Liver (tissue), 9 donors: Measurements from ENCODE around the gene HCFC1R1. TPM values are rescaled to one million over a fixed set of nuclear protein-coding genes. Genes with fewer than 3 reads are reported as not detected.

Experiments
- DNase-seq: peaks from one replicate; pipeline ENCODE4 v3.0.0-alpha.2; 2017; ENCODE audit warnings: low spot score
- H3K27ac ChIP-seq, 2 donors: one replicate each; pipeline ENCODE4 v1.7.0; 2013; ENCODE audit warnings: inconsistent platforms in 2 of 2, low read length in 2 of 2, control low read depth in 1 of 2, low read depth in 1 of 2, mild to moderate bottlenecking in 1 of 2
- H3K27me3 ChIP-seq, 4 donors: one replicate each; pipeline versions ENCODE4 v1.6.1 to v1.7.0; 2013; ENCODE audit warnings: low read length in 3 of 4, inconsistent platforms in 1 of 4, mild to moderate bottlenecking in 1 of 4, moderate library complexity in 1 of 4; ENCODE audit not compliant: control insufficient read depth in 4 of 4, insufficient read depth in 4 of 4
- H3K36me3 ChIP-seq, 4 donors: one replicate each; pipeline versions ENCODE4 v1.6.1 to v1.7.0; 2013; ENCODE audit warnings: low read length in 3 of 4, mild to moderate bottlenecking in 3 of 4, low read depth in 1 of 4, moderate library complexity in 1 of 4; ENCODE audit not compliant: control insufficient read depth in 4 of 4, insufficient read depth in 3 of 4
- H3K4me1 ChIP-seq, 4 donors: one replicate each; pipeline versions ENCODE4 v1.6.1 to v1.7.0; 2013; ENCODE audit warnings: low read length in 3 of 4, mild to moderate bottlenecking in 3 of 4, moderate library complexity in 1 of 4; ENCODE audit not compliant: control insufficient read depth in 4 of 4, insufficient read depth in 4 of 4
- H3K4me3 ChIP-seq, 3 donors: one replicate each; pipeline versions ENCODE4 v1.6.1 to v1.7.0; 2013; ENCODE audit warnings: low read length in 3 of 3, control low read depth in 1 of 3, low read depth in 1 of 3, mild to moderate bottlenecking in 1 of 3
- H3K9ac ChIP-seq, 2 donors: one replicate each; pipeline ENCODE4 v1.7.0; 2013; ENCODE audit warnings: low read length in 2 of 2, mild to moderate bottlenecking in 2 of 2, moderate library complexity in 2 of 2, control low read depth in 1 of 2, low read depth in 1 of 2
- H3K9me3 ChIP-seq, 4 donors: one replicate each; pipeline versions ENCODE4 v1.6.1 to v1.7.0; 2013; ENCODE audit warnings: low read length in 3 of 4; ENCODE audit not compliant: control insufficient read depth in 4 of 4
- EGR1 ChIP-seq, 2 donors: IDR thresholded peaks; 2 replicates each; pipeline ENCODE4 v1.6.1; 2016 to 2018; ENCODE audit warnings: antibody characterized with exemption in 2 of 2, low read depth in 2 of 2
- GABPA ChIP-seq, 2 donors: IDR thresholded peaks in 1 of 2; conservative IDR thresholded peaks in 1 of 2; 2 replicates each; pipeline ENCODE4 v1.6.1; 2016; ENCODE audit warnings: antibody characterized with exemption in 2 of 2, mild to moderate bottlenecking in 1 of 2, moderate library complexity in 1 of 2
- HNF4G ChIP-seq: IDR thresholded peaks from 2 replicates; pipeline ENCODE4 v1.6.1; 2016; ENCODE audit warnings: antibody characterized with exemption
- JUND ChIP-seq, 2 donors: IDR thresholded peaks; 2 replicates each; pipeline ENCODE4 v1.6.1; 2016; ENCODE audit warnings: antibody characterized with exemption in 2 of 2
- NR2F2 ChIP-seq: IDR thresholded peaks from 2 replicates; pipeline ENCODE4 v1.6.1; 2016; ENCODE audit warnings: antibody characterized with exemption
- RAD21 ChIP-seq, 2 donors: IDR thresholded peaks; 2 replicates each; pipeline ENCODE4 v1.6.1; 2016; ENCODE audit warnings: antibody characterized with exemption in 2 of 2, mild to moderate bottlenecking in 2 of 2
- RXRA ChIP-seq, 2 donors: IDR thresholded peaks; 2 replicates each; pipeline ENCODE4 v1.6.1; 2017 to 2018; ENCODE audit warnings: antibody characterized with exemption in 2 of 2, mild to moderate bottlenecking in 1 of 2
- SP1 ChIP-seq: IDR thresholded peaks from 2 replicates; pipeline ENCODE4 v1.6.1; 2018; ENCODE audit warnings: antibody characterized with exemption, mild to moderate bottlenecking
- WGBS: extraction: QIAGEN DNeasy Blood & Tissue Kit; methylation state at CpG from one replicate; pipeline ENCODE4 v1.1.7; 2013; 5-methylcytosine and 5-hydroxymethylcytosine counted together
- polyA plus RNA-seq, 2 donors: library from polyadenylated mRNA; stranded (reverse) in 1 of 2; unstranded in 1 of 2; fragments of 200-250 nt in 1 of 2; fragments of >200 nt in 1 of 2; fragmentation: Nextera tagmentation in 1 of 2; extraction: Ambion mirVana in 1 of 2; gene quantifications; one replicate each; pipeline versions ENCODE4 v1.2.1 to v1.2.3, GENCODE V29; 2013 to 2015
- total RNA-seq, 2 donors: library from RNA; depleted of rRNA; stranded (reverse); fragments of >200 nt; gene quantifications; one replicate each; pipeline ENCODE4 v1.2.3, GENCODE V29; 2014
- TF ChIP-seq, protein P1 (sequence below): IDR thresholded peaks from 2 replicates; pipeline ENCODE4 v1.6.1; 2016; ENCODE audit warnings: antibody characterized with exemption
- TF ChIP-seq, protein P2 (sequence below): IDR thresholded peaks from 2 replicates; pipeline ENCODE4 v1.6.1; 2016; ENCODE audit warnings: antibody characterized with exemption, mild to moderate bottlenecking
- TF ChIP-seq, protein P3 (sequence below): fragments of 150-350 bp; IDR thresholded peaks from 2 replicates; pipeline ENCODE4 v1.5.1; 2017; ENCODE audit warnings: improper control_type of control experiment, low read depth, low read length; ENCODE audit not compliant: missing input control
- donor health status: healthy.
- donor health status: healthy.
- donor health status: healthy.
- donor health status: healthy.
- donor health status: healthy.

The HCFC1R1 gene
- total and polyA plus RNA-seq, 4 donors: 1.4 to 17.6 (median 9.2) TPM

DNA sequence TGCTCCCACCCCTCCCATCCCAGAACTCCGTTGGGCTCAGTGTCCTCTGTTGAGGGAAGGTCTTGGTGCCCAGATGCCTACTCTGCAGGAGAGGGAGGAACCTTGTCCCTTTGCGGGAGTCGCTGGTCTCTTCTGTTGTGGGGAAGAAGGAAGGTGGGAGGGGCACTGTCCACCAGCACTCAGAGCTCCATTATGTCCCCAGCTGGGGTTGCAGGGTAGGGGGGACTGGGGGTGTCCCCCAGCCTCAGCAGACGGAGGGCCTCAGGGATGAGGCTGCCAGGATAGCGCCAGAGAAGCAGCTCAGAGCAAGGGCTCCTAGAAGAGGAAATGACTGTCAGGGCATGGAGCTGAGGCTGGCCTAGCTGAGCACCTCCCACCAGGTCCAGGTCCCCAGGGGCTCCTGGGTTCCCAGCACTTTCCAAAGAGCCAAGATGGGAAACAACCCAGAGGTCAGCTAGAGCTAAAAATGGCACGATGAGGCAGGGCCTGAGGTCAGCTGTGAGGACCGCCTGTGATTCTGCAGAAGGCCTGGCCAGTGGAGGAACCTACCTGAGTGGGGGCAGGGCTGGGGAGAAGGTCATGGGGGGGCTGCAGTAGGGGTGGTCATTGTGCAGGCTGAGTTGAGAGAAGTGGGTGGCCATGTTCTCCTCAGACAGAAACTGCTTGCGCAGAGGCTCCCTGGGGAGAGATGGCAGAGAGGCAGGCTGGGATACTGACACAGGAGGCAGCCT, 893 bp downstream of the HCFC1R1 start:
- H3K36me3 ChIP-seq: peaks cover 0 to 14% (median 3%) of the 10 kb centered on the region in 4 donors
- H3K9me3 ChIP-seq: no peaks in the 10 kb centered on the region
- H3K9ac ChIP-seq: no peak overlapping the region
- no peaks in the 10 kb centered on the region for H3K27me3 ChIP-seq
- peak overlapping the region; percentile 95 to 97 for H3K27ac ChIP-seq
- no peak for TF ChIP-seq RXRA (IDR thresholded peaks at IDR 0.05)
- TF ChIP-seq, protein P1, sequence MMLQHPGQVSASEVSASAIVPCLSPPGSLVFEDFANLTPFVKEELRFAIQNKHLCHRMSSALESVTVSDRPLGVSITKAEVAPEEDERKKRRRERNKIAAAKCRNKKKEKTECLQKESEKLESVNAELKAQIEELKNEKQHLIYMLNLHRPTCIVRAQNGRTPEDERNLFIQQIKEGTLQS: no peak
- no peak for TF ChIP-seq SP1
- TF ChIP-seq RAD21 (IDR thresholded peaks at IDR 0.05): no peak
- TF ChIP-seq HNF4G: no peak
- TF ChIP-seq NR2F2: no peak
- no peak for TF ChIP-seq EGR1 (IDR thresholded peaks at IDR 0.05; ENCODE audit: low read depth in 2 of 2)
- TF ChIP-seq, protein P2, sequence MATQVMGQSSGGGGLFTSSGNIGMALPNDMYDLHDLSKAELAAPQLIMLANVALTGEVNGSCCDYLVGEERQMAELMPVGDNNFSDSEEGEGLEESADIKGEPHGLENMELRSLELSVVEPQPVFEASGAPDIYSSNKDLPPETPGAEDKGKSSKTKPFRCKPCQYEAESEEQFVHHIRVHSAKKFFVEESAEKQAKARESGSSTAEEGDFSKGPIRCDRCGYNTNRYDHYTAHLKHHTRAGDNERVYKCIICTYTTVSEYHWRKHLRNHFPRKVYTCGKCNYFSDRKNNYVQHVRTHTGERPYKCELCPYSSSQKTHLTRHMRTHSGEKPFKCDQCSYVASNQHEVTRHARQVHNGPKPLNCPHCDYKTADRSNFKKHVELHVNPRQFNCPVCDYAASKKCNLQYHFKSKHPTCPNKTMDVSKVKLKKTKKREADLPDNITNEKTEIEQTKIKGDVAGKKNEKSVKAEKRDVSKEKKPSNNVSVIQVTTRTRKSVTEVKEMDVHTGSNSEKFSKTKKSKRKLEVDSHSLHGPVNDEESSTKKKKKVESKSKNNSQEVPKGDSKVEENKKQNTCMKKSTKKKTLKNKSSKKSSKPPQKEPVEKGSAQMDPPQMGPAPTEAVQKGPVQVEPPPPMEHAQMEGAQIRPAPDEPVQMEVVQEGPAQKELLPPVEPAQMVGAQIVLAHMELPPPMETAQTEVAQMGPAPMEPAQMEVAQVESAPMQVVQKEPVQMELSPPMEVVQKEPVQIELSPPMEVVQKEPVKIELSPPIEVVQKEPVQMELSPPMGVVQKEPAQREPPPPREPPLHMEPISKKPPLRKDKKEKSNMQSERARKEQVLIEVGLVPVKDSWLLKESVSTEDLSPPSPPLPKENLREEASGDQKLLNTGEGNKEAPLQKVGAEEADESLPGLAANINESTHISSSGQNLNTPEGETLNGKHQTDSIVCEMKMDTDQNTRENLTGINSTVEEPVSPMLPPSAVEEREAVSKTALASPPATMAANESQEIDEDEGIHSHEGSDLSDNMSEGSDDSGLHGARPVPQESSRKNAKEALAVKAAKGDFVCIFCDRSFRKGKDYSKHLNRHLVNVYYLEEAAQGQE: no peak
- peaks cover 14 to 39% (median 26%) of the 10 kb centered on the region in 4 donors for H3K4me1 ChIP-seq
- 70% methylated on average over 8 of the region's 8 CpGs for WGBS
- DNase-seq: no peak
- H3K4me3 ChIP-seq: peak overlapping the region in 1 of 3 donors; percentile 72

- Histone ChIP-seq H3K27ac (peak overlapping the region; percentile 95 to 97), H3K36me3 (peaks cover 0 to 14% (median 3%) of the 10 kb centered on the region in 4 donors), H3K27me3 (no peaks in the 10 kb centered on the region), H3K4me3 (no peak overlapping the region), H3K9ac (peak overlapping the region in 1 of 2 donors; percentile 22), H3K9me3 (no peaks in the 10 kb centered on the region), H3K4me1 (peaks cover 12 to 37% (median 26%) of the 10 kb centered on the region in 4 donors)
- DNase-seq: no peak
- WGBS: 54% methylated on average over 8 of the region's 8 CpGs
- TF ChIP-seq GABPA (IDR thresholded peaks at IDR 0.05 in 1 of 2, conservative IDR thresholded peaks at IDR 0.05 in 1 of 2) (no peak), JUND (IDR thresholded peaks at IDR 0.05) (peak; percentile 74 to 92), EGR1 (IDR thresholded peaks at IDR 0.05; ENCODE audit: low read depth in 2 of 2) (peak; percentile 28 to 55), NR2F2 (no peak)
Measured at GRCh38 chr16:3022208-3022683, 1.5 kb downstream of the HCFC1R1 start.

- H3K4me1 ChIP-seq: peaks cover 12 to 37% (median 26%) of the 10 kb centered on the region in 4 donors
Measured at GRCh38 chr16:3021449-3022207, 2.1 kb downstream of the HCFC1R1 start.

More at GRCh38 chr16:3021449-3022207, 2.1 kb downstream of the HCFC1R1 start:
- peaks cover 0 to 9% (median 3%) of the 10 kb centered on the region in 4 donors for H3K36me3 ChIP-seq
- no peaks in the 10 kb centered on the region for H3K9me3 ChIP-seq
- H3K27ac ChIP-seq: peak overlapping the region; percentile 92 to 95
- H3K4me3 ChIP-seq: peak overlapping the region; percentile 68 to 75 (median 74)
- TF ChIP-seq, protein P3, sequence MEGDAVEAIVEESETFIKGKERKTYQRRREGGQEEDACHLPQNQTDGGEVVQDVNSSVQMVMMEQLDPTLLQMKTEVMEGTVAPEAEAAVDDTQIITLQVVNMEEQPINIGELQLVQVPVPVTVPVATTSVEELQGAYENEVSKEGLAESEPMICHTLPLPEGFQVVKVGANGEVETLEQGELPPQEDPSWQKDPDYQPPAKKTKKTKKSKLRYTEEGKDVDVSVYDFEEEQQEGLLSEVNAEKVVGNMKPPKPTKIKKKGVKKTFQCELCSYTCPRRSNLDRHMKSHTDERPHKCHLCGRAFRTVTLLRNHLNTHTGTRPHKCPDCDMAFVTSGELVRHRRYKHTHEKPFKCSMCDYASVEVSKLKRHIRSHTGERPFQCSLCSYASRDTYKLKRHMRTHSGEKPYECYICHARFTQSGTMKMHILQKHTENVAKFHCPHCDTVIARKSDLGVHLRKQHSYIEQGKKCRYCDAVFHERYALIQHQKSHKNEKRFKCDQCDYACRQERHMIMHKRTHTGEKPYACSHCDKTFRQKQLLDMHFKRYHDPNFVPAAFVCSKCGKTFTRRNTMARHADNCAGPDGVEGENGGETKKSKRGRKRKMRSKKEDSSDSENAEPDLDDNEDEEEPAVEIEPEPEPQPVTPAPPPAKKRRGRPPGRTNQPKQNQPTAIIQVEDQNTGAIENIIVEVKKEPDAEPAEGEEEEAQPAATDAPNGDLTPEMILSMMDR: peak; percentile 22
- TF ChIP-seq, protein P2: no peak
- H3K9ac ChIP-seq: peak overlapping the region; percentile 22 to 61
- 36% methylated on average over 25 of the region's 25 CpGs for WGBS
- peak; percentile 76 for DNase-seq
- no peaks in the 10 kb centered on the region for H3K27me3 ChIP-seq
